ENCODE results near the gene ARHGAP11A. TPM values are rescaled to one million over a fixed set of nuclear protein-coding genes. Genes with fewer than 3 reads are reported as not detected.

ARHGAP11A gene
- total RNA-seq, 1 experiment from 2014 or later, result 92.2 TPM

DNA sequence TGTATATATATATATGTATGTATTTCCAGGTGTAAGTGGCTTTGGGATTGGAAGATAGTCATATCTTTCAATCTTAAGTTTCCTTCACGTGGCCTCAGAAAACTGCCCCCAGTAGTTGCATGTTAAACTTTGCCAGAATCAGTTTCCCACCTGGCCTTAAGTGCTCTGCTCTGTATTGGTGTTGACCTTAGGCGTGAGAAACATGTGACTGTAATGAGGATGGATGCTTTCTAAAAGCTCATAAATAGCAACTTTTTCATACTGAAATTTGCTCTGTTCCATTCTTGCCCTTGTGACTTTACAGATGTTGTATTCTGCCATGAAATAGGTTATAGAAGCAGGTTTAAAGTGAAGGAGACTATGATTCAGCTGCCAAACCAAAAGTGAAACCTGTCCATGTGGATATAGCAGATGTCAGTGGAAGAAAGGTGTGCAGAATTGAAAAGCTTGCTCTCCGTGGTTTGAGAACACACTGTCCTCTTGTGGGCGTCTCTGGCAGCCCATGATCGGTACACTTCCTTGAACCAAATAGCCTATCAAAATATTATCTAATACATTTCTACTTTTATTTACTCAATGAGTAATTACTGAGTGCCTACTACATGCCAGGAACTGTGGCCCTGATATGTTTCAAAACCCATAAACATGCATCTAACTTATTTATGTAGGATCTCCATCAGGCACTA is 42.0 kb downstream of the ARHGAP11A start:
- DNase-seq (ENCODE audit: low read depth), result no peak

DNA sequence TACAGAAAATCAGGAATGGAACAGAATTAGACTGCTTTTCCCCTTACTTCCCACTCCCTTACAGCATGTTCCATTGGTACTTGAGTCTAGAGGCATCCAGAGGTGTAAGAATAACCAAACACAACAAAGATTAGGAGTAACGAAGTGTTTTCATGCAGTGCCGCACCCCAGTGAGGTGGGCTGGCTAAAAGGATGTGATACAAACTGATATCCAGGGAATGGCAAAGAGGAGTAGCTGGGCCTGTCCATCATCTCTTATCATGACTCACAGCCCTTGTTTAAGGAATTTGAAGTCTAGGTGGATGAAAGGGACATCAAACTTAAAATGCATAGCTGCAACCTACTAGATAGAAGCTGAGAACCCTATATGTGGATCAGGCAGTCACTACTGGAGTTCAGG is 42.6 kb downstream of the ARHGAP11A start:
- DNase-seq (ENCODE audit: low read depth), result no peak

DNA sequence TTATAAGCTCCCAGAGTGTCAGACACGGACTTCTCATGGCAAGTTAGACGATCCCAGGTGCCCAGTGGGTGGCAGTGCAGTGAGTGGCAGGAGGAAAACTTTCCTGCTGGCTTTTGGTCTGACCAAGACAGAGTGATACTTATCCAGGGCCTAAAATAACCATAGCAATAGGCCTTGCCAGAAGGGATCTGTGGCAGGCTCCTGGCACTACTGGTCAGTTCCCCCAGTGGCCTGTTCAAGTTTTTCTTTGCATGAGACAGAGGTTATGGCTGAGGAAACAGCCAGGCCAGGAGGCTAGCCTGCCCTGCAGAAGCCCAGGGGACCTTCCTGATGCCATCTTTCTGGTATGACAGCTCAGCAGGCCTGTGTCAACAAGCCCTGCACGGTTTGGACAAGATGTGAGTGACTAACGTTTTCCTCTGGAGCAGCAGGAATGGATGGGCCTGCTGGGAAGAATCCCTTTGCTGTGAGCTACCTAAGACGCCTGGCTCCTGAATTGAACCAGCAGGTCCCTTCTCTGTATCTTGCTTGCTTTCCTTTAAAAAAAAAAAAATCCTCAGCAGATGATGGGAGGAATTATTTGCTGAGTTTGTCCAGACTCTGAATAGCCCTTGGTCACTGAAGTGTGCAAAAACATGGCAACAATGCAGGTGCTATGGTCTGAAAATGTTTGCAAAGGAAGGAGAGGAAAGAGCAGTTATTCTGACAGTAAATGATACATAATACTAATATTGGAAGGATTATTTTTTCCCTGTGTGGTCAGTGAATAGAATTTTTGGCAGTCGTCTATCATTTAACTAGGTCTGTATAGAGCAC is 44.2 kb downstream of the ARHGAP11A start:
- peak; percentile 84 for DNase-seq (ENCODE audit: low read depth)

DNA sequence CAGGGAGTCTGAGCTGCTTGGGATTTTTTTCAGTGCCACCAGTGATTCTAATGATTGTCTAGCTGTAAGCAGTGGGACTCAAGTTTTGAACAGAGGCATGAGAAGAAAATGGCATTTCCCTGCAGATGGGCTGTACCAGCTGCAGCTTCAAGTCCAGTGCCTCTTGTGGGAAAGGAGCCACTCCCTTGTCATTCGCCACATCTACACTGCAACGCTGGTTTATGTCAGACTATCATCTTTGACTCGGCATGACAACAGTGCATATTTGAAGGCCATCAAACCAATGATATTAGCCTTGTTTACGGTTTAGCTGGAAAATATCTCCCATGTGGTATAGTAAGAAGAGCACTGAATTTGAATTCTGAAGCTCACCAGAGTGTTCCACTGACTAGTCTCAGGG is 48.4 kb downstream of the ARHGAP11A start:
- no peak for DNase-seq (ENCODE audit: low read depth)

DNA sequence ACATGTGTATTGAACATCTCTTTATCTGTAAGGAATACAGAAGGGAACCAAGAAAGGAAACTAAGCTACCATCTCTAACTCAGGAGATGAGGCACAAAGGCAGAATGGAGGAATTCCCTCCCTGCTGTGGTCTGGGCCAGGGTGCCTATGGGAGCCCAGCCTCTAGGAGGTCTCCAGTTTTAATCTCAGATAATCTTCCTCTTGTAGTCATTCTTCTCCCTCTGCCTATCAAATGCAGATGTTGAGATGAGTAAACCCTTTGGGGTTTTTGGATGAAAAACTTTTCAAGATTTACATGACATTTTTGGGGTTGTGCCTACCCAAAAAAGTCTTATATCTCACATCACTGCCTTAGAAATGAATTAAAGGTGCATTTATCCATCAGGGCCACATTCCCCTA is 49.5 kb downstream of the ARHGAP11A start:
- no peak for DNase-seq (ENCODE audit: low read depth)

DNA sequence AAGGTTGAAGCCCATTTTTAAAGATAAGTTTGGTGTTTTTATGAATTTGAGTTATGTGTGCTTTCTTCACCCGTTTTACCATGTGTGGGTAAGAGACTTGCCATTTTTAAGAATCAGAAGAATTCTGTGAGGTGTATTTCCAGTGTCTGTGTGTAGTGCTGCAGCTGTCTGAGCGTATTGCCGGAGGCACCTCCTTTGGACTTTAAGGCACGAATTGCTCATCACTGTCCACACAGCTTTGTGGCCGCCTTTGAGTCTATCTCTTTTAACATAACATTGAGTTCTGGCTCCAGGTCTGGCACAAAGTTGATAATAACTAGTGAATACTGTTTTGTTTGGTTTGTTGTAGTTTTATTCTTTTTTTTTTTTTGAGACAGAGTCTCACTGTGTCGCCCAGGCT is 52.0 kb downstream of the ARHGAP11A start:
- peak; percentile 96 for DNase-seq (ENCODE audit: low read depth)

DNA sequence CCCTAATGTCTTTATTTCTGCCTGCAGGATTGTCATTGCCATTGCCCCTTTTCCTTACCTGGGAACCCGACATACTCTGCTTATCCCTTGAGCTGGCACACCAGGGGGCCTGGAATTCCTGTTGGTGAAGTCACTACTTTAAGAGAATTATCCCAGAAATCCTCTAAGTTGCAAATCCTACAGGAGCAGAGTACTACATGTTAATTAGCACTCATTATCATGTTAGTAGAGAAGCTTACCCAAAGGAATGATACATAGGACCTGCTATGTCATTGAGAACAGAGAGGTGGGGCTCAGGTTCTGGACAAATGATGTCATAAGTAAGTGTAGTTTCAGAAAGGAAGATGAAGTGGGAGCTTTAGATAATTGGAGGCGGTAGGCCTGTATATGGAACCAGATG is 53.6 kb downstream of the ARHGAP11A start:
- DNase-seq (ENCODE audit: low read depth), result no peak

DNA sequence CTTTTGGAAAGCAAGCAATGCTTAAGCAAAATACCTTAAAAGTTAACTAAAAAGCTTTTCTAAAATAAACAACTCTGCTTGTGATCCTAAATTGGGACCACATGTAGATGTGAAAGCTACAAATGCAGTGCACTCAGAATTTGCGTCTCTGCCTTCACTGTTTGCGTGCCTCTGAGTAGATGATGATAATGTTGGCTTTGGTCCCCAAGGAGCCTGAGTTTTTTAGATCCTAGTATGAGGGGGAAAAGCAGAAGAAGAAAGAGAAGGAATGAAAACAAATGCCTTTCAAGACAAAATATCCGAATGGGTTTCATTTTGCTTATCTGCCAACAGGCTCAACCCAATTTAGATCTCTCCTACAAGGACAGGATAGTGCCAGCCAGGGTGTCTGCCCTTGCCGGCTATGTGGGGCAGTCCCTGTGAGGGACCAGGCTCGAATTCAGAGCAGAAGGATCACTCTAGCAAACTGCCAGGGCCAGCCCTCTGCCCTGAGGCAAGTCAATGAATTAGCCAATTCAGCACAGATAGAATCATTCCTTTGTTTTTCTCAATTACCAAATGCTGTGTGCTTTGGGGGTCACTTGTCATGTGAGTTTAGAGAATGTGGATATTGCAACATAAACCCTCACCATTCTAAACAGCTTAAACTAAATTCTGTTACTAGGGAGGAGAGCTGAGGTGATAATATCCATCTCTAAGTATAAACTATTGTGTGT is 54.8 kb downstream of the ARHGAP11A start:
- DNase-seq (ENCODE audit: low read depth), result peak; percentile 95

DNA sequence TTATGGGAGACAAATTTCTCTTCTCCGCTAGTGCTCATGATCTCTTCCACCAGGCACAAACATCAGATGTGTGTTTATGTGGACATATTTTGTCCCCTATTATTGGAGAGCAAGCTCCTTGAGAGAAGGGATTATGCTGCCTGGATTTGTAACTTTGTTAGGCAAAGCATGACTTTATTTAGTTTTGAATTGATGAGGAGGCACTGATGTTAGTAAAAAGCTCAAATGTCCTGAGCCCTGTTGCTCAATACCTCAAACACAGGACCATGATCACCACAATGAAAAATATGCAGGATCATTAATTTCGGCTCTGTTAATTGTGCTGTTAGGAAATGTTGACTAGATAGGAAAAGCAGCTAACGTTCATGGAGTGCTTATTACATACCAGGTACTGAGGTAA is 55.3 kb downstream of the ARHGAP11A start:
- DNase-seq (ENCODE audit: low read depth), result no peak

DNA sequence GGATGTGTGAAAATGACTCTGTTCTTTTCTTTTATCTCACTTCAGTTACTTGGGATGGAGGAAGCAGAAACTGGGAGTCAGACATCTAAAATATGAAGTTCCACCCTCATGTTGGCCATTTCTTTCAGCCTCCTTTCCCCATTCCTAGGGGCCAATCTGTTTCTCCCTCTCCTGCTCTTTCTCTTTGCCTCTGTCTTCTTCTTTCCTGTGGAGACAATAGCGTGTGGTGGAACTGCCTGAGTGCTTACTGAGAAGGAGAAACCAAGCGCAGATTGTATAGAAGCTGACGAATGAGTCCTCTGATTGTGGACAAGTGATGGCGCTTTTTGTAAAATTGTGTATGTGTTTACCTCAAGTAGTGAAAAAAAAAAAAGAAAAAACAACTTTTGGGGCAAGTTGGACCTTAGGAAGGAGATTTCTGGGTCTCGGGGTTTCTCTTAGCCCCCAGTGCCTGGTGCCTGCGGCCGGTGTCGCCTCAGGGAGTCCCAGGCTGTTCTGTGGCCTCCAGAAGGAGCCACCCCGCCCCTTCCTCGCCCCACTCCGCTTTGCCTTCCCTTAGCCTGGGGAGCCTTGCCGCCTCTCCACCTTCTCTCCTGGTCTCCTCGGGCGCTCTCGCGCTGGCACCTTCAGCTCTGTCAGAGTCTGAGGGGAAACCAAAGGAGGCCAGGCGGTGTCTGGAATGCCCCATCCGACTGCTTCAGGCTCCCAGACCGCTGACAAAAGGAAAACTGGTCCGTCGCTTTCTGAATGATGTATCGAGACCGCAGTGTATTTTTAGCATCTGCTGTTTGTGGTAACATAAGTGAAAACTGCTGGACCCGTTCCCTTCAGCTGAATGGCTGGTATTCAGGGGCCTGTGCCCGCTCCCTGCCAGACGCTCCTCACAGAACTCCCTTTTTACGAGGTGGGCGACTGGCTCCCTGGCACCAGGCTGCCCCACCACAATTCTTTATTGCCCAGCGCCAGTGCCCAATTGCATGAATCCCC is 56.3 kb downstream of the ARHGAP11A start:
- peak; percentile 98 for DNase-seq (ENCODE audit: low read depth)

DNA sequence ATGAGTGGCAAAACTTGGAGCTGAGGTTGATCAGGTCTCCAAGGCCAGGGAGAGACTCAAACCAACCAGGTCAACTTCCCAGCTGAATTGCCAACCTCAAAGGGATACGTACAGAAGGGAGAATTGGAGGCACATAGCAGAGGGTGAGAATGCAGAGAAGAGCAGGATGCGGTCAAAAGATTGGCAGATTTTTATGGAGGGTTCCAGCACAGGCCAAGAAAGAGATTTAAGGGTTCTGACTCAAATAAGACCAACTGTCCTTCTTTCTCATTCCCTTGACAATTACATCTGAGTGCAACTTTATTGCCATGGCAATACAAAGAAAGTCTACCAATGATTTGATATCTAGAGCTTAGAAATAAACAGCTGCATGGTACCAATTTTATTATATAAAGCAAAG is 59.4 kb downstream of the ARHGAP11A start:
- no peak for DNase-seq (ENCODE audit: low read depth)

DNA sequence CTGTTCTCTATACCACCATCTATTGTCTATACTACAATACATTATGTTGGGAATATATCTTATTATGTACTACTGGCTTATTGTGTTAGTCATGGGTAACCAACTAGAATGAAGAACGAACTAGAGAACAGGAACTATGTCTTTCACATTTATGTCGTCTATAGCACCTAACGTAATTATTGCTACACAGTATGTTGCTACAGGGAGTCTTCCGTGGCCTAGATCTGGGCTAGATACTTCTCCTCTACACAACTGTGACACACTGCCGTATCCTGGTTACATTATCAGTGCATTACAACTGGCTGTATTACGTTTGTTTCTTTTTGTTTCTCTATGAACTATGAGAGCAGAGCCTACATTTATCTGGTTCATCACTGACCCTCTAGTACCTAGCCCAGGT is 60.2 kb downstream of the ARHGAP11A start:
- DNase-seq (ENCODE audit: low read depth), result no peak

DNA sequence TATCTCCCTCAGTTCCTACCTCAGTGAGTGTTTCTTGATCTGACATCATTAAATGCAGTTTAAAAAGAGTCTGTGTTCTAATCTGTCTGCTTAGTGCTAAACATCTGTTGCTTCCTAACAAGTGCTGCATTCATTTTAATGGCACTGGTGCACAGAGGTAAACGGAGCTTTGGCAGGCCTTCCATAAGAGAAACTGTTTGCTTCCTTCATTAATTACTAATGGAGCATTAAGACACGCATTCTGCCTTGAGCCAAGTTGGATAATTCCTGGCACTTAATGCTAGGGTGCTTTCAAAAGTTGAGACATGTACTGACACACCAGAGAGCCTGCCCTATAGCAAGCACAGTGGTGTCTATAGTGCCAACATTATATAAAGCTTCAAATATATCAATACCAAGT is 60.9 kb downstream of the ARHGAP11A start:
- DNase-seq (ENCODE audit: low read depth), result no peak

DNA sequence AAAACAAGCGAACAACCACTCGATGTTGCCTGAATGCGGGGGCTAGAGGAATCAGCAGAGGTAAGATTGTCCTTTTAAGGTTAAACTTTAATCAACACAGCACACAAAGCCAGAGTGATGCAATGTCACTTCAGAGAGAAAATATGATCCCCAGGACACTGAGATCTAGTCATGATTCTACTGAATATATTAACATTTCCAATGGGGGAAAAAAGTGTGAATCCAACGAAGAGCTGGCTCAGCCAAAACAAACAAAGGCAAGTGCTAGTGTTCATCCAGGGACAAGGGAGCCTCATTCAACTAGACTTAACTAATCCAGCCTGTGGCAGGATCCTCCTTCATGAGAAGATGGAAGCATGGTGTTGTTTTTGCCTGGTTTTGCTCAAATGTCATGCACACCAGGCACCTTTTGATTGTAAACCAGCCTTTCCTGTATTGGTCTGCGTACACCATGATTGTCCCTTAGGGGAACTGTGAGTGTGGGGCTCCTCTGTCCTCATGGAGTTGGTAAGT is 62.0 kb downstream of the ARHGAP11A start:
- DNase-seq (ENCODE audit: low read depth), result no peak

DNA sequence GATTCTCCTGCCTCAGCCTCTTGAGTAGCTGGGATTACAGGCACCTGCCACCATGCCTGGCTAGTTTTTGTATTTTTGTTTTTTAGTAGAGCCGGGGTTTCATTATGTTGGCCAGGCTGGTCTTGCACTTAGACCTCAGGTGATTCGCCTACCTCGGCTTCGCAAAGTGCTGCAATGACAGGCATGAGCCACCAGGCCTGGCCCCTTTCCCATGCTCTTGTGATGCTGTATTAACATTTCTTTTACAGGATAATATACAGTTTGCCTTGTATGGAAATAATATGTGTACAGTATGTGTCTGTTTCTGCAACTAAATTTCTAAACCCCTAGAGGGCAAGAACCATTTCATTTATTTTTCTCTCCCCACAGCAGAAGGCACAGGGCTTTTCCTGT is 64.0 kb downstream of the ARHGAP11A start:
- DNase-seq (ENCODE audit: low read depth), result no peak

DNA sequence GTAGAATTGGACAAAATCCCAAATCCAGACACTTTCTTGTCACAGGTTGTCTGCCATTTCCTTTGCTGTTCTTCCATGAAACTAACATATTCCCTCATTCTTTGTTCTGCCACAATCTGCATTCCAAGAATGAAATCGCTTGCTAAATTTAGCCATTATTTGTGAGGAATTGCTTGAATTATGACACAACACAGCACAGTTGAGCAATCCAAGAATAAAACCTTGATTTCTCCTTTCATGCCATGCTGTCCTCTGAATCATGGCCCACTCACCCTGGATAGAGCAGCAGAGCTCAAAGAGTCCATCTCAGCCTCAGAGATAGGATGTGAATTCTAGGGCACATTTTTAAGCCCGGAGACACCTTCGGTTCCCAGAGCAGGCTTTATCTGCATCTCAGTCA is 67.3 kb downstream of the ARHGAP11A start:
- peak; percentile 91 for DNase-seq (ENCODE audit: low read depth)

DNA sequence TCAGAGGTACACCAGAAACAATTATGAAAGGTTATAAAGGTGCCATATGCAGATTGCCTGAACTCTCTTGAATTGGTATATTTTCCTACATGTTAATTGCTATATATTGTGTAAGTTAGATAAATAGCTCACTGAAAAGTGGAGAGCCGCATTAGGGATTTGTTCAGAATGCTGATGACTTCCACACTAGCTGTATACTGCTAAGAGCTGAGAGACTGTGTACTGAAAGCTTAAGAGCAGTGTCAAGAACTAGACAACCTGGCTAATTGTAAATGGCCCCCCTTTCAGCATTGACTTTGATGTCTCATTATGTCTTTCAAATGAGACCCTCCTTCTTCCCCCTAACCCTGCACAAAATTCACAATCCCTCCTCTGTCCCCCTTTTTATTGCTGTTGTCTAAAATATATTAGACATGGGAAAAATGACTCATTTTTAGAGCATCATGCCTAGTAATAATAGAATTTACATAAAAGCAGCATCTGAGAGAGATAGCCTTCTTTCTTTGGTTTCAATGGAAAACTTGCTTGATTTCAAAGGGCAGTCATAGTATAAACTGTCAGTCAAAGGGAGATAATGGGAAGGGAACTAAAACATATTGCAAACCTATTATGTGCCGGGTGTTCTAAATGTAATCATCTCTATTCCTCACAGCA is 67.8 kb downstream of the ARHGAP11A start:
- no peak for DNase-seq (ENCODE audit: low read depth)

DNA sequence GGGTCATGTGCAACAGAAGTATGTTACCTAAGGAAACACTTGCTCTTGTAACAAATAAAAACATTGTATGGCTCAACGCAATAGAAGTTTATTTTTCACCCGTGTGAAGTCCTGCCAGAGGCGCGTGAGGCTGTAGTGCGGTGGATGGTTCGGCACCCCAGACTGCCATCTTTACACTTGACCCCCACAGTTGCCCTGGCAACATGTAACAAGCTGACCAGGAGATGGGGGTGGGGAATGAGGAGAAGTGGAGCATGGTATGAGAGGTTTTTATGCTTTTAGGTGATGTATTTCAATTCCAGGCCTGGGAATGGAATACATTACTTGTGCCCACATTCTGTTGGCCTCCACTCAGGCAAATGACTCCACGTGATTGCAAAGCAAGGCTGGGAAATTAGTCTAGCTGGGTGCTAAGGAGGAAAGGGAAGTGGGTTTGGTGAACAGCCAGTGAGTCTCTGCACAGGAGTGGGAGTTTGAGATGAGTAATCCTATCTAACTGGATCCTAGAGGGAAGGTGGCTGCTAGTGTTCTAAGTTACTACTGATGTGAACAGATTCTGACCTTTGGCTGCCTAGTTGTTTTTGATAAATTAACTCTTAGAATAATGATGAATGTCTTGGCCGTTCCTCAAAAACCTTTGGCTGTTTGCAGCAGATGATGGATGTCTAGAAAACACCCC is 68.7 kb downstream of the ARHGAP11A start:
- peak; percentile 99 for DNase-seq (ENCODE audit: low read depth)

DNA sequence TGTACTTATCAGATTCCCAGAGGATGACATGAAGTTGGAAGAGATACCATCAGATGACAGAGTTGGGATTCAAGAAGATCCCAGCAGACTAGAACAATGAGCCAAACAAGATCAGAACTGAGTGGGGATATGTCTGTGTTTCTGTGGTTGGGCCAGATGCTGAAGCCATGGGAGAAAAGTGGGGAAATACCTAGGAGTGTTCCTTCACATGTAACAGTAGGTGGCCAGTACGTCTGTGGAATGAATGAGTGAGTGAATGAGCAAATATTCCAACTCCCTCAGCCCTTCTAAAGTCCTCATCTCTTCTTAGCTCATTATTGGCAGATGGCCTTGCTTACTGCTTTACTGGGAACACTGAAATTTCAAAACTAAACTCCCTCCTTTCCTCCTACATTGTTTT is 70.3 kb downstream of the ARHGAP11A start:
- DNase-seq (ENCODE audit: low read depth), result peak; percentile 77

DNA sequence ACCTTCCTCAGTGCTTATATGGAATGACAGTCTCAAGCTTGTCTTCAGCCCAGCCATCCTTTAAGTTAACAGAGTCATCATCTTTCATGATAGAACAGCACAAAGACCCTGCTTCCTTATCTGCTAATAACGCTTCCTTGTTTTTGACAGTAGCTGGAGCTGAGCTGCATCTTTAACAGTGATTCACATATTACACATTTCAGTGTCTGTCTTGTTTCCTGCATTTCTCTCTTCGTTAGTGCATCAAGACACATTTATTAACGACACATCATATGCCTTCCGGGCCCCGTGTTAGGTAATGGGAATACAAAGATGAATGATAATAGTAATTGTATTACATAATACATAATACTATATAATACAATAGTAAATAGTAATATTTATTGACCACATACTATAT is 72.3 kb downstream of the ARHGAP11A start:
- DNase-seq (ENCODE audit: low read depth), result peak; percentile 86
